HG02970 (cell line): ENCODE results near the gene RFC1.
"Not testable (repeated sequence)": the region's sequence is repeated elsewhere in the genome, so short reads cannot be mapped to it uniquely, and the experiment has no call there.

Experiments used
- ATAC-seq: cut with Tn5 transposase; IDR thresholded peaks from one replicate; pipeline ENCODE4 v1.9.1; 2021; ENCODE audit warnings: mild to moderate bottlenecking, moderate library complexity, moderate number of reproducible peaks; ENCODE audit not compliant: unreplicated experiment, low FRiP score

RFC1 gene

GRCh38 chr4:39320381-39321115 is 45.6 kb downstream of the RFC1 start:
- ATAC-seq: no peak

GRCh38 chr4:39319676-39320075 is 46.5 kb downstream of the RFC1 start:
- no peak for ATAC-seq

- ATAC-seq: no peak
These were observed 53.3 kb downstream of the RFC1 start for GRCh38 chr4:39312816-39313215.

GRCh38 chr4:39308611-39309010 is 57.6 kb downstream of the RFC1 start:
- no peak for ATAC-seq

- no peak for ATAC-seq
These were observed 60.1 kb downstream of the RFC1 start for GRCh38 chr4:39305912-39306677.

- ATAC-seq: no peak
These were observed 61.5 kb downstream of the RFC1 start for GRCh38 chr4:39304651-39305050.

- no peak for ATAC-seq
These were observed 62.3 kb downstream of the RFC1 start for GRCh38 chr4:39303871-39304270.

GRCh38 chr4:39302901-39303300 is 63.3 kb downstream of the RFC1 start:
- no peak for ATAC-seq

- ATAC-seq: no peak
These were observed 70.4 kb downstream of the RFC1 start for GRCh38 chr4:39295784-39296183.

GRCh38 chr4:39292433-39292832 is 73.7 kb downstream of the RFC1 start:
- ATAC-seq: not testable (repeated sequence)

GRCh38 chr4:39291686-39292085 is 74.5 kb downstream of the RFC1 start:
- no peak for ATAC-seq

GRCh38 chr4:39287223-39287622 is 78.9 kb downstream of the RFC1 start:
- ATAC-seq: no peak

GRCh38 chr4:39286263-39286662 is 79.9 kb downstream of the RFC1 start:
- no peak for ATAC-seq

GRCh38 chr4:39285853-39286252 is 80.3 kb downstream of the RFC1 start:
- no peak for ATAC-seq

- no peak for ATAC-seq
These were observed 80.9 kb downstream of the RFC1 start for GRCh38 chr4:39285111-39285795.

- ATAC-seq: no peak
These were observed 85.4 kb downstream of the RFC1 start for GRCh38 chr4:39280770-39281169.

- ATAC-seq: no peak
These were observed 86.7 kb downstream of the RFC1 start for GRCh38 chr4:39279416-39279815.

GRCh38 chr4:39278476-39278875 is 87.7 kb downstream of the RFC1 start:
- ATAC-seq: no peak

- not testable (repeated sequence) for ATAC-seq
These were observed 88.5 kb downstream of the RFC1 start for GRCh38 chr4:39277661-39278060.

- no peak for ATAC-seq
These were observed 91.7 kb downstream of the RFC1 start for GRCh38 chr4:39274503-39274902.

GRCh38 chr4:39263895-39264294 is 102.3 kb downstream of the RFC1 start:
- ATAC-seq: no peak
